ENCODE measurements around the gene GALNT6.

GRCh38 chr12:51370667-51371066, 20.5 kb downstream of the GALNT6 start:
- no peak for TF ChIP-seq CTCF (IDR thresholded peaks at IDR 0.05)
- TF ChIP-seq REST (IDR thresholded peaks at IDR 0.05; ENCODE audit: insufficient read depth in 1 of 2, low read depth in 2 of 2, low read length in 1 of 2): no peak
- no peak for TF ChIP-seq POLR2AphosphoS5 (IDR thresholded peaks at IDR 0.05; ENCODE audit: low read depth, low read length)
- TF ChIP-seq SIN3A (IDR thresholded peaks at IDR 0.05; ENCODE audit: borderline replicate concordance, insufficient read depth, low read depth, low read length): no peak

All from Panc1 (cell line).